HG03432 (cell line): ENCODE results near the gene PTPRM.
"Not testable (repeated sequence)": the region's sequence is repeated elsewhere in the genome, so short reads cannot be mapped to it uniquely, and the experiment has no call there.

Experiments
- ATAC-seq: cut with Tn5 transposase; IDR thresholded peaks from one replicate; pipeline ENCODE4 v1.9.1; 2021; ENCODE audit warnings: mild to moderate bottlenecking, moderate library complexity; ENCODE audit not compliant: unreplicated experiment

The PTPRM gene

DNA sequence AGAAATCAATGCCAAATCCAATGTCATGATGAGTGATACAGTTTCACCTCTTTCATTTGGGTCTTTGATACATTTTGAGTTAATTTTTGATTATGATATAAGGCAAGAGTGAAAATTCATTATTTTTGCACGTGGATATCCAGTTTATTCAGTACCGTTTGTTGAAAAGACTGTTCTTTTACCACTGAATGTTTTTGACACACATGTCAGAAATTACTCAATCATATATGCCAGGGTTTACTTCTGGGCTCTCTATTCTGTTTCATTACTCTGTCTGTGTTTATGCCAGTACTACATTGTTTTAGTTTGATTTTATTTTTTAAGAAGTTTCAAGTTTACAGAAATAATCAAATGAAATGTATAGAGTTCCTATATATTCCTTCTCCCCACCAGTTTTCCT is 154.4 kb downstream of the PTPRM start:
- ATAC-seq, result no peak

DNA sequence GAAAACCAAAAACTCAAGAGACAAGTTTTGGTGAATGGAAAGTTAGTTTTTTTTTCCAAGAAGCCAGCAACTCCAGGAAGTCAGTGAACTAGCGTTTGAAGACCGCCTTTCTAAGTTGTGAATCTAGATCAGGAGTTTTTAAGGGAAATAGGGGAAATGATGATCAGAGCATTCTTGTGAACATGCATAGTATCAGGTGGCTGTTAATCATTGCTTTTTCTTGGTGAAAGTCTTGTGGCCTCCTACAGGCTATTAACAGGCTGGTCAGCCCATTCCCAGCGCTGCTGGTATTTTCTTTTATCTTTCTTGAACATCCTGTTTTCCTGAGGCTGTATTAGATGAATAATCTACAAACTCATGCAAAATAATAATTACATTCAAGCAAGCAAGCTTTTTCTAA is 155.8 kb downstream of the PTPRM start:
- ATAC-seq, result no peak

DNA sequence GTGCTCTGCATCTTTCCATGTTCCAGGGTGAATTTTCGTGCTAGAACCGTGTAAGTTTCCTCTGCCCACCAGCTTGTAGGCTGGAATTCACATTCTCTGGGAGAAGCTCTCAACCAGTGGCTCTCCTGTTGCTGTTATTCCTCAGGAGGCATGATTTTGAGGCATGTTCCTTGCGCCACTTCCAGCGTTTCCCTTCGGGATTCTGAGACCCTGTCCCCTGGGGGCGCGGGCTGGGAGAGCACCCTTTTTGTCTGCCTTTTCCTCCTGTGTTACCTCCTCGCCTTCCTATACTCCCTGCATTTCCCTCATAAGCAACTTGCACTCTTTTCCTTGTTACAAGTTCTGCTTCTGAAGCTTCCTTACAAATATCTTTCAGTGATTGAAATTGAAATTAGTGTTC is 156.4 kb downstream of the PTPRM start:
- no peak for ATAC-seq

DNA sequence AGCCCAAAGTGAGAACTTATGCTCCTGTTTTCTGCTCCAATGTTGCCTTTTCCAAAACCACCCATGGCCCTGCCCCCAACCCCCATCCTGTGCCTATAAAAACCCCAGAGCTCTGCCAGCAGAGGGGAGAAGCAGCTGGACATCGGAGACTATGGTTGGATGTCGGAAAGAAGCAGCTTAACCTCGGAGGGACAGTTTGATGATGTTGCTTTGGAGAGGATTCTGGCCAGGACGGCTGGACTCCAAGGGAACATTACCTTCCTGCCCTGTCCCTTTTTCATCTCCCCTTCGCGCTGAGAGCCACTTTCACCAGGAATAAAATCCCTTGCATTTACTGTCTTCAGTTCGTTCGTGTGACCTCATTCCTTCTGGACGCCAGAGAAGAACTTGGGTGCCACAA is 158.4 kb downstream of the PTPRM start:
- ATAC-seq, result no peak

DNA sequence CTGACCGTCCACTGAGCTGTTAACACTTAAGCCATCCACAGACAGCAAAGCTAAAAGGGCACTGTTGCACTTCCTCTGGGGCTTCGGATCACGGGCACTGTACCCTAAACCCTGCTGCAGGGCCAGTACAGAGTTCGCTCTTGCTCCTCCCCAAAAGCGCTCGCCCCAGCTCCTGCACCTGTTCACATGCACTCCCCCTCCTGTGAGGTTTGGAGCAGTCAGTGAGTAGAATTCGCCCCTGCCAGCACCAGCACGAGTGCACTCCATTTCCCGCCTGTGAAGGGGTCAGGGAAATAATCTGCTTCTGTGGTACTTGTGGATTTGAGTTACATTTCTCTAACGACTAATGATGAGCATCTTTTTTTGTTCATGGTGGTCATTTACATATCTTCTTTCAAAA is 158.8 kb downstream of the PTPRM start:
- no peak for ATAC-seq

DNA sequence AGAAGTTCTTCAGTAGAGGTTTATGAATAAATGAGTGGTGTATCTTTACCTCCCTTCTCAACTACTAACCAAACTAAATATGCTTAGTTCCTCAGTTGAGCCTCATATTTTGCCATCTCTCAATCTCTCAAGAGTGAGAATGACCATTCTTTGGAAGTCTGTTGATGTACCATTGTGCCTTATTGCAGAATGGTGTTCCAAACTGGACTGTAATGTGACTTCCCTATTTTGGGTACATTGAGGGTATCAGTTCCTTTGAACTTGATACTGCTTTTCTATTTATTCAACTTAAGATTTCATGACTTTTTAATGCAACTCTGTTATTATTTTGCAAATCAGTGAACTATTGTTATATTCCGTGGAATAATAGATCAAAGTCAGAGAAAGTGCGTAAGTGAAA is 159.4 kb downstream of the PTPRM start:
- no peak for ATAC-seq

DNA sequence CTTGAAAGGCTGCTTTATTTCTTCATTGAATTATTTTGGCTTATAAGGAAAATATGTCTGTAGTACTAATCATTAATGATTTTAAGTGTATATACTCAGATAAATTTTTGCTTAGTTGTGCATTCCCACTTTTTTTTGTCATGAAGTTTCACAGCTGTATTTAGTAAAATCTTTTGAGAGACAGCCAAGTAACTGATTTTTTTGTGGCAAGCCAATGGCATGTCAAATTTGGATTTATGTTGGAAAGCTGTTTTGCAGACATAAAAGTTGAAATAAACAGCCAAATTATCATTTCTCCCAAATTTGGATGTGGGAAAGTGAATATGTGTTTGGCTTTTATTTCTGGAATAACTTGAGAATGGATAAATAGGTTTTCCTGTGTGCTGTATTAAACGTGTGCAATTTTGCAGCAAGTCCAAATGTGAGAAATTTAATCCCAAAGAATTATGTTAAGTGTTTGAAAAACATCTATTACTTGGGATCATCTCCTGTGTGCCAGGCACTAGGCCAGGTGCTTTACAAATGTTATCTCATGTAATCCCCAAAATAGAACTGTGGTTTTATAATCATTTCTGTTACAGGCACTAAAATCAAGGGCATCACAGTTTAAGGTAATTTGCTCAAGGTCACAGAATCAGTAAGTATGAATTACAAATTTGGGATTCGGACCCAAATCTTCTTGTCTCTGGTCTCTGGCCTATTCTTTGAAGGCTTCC is 160.4 kb downstream of the PTPRM start:
- ATAC-seq, result no peak

DNA sequence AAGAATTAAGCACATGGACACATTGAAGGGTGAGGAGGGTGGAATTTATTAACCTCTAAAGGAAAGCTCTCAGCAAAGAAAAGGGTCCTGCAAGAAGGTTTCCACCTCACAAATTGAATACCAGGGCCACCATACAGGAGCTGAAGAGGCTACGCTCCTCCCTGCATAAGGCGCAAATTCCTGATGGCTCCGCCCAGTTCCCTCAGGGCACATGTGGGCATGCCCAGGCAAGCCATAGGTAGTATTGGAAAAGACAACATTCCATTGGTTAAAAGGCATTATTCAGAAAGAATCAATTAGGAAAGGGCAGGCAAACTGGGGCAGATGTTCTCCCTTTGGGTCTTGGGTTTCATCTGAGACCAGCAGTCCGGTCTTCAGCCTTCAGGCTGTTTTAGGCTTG is 161.2 kb downstream of the PTPRM start:
- ATAC-seq, result no peak

DNA sequence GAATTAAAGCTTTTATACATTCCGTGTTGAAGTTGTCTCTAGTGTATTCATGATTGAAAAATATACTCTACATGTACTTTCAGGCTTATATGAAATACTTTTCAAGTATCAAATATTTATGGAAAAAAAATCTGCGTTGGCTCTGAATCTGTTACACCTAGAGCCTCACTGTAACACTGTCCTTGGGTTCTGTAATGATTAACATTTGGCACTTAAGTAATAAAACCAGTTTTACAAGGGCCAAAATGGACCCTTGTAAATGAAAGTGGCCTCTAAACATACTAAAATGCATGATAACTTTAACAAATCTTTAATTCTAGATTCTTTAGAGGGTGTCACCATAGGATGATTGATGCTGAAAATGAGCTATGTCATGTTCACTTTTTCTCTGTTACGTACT is 162.8 kb downstream of the PTPRM start:
- no peak for ATAC-seq

DNA sequence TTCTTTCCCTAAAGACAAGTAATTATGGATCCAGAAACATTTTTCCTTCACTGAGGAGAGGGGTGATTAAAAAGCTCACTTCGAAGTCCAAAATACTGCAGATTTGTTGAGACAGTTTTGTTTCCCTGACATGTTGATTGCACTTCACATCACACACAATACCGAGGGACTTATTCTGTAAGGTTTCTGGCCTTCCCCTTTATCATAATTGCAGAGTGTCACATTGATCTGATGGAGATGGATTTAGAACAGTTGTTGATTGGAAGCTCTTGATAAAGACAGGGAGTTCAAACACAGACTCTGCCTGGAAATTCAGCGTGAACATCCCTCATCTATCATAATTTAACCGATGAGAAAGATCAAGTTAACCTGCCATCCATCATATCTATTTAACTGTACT is 163.6 kb downstream of the PTPRM start:
- no peak for ATAC-seq

DNA sequence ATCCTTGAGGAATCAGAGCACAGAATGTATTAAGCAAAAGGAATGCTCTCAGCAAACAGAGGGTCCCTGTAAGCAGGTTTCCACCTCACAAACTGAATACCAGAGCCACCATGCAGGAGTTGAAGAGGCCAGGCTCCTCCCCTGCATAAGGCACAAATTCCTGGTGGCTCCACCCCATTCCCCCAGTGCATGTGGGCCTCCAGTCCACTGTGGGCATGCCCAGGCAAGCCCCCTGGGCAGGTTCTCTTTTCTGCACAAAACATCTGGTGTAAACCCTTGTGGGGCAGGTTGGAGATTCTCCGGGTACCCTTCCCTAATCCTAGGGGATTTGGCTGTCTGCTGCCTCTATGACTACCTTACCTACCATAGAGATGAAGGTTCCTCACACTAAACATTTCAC is 166.5 kb downstream of the PTPRM start:
- no peak for ATAC-seq

DNA sequence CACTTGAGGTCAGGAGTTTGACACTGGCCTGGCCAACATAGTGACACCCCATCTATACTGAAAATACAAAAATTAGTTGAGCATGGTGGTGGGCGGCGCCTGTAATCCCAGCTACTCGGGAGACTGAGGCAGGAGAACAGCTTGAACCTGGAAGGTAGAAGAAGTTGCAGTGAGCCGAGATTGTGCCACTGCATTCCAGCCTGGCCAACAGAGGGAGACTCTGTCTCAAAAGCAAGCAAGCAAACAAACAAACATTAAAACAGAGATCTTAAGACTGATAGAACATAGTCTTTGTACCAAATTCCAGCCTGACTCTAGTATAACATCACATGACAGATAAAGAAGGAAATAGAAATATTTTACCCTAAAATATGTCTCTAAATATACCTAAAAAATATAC is 168.1 kb downstream of the PTPRM start:
- no peak for ATAC-seq

DNA sequence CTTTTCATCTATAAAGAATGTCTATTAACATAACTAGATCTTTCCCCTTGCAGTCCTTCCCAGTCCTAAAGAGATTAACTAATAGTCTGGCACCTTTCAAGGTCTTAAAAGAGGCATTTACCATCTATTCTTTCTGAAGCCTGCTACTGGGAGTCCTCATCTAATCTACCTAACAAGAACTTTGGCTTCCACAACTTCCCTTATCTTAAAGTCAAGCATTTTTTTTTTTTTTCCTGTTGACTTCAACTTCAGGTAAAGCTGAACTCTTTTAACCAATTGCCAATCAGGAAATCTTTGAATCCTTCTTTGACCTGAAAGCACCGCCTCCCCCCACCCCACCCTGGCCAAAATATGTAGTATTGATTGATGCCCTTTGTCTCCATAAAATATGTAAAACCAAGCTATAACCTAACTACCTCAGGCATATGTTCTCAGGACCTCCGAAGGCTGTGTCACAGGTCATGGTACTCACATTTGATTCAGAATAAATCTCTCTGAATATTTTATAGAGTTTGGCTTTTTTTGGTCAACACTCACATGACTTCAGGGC is 168.6 kb downstream of the PTPRM start:
- no peak for ATAC-seq

DNA sequence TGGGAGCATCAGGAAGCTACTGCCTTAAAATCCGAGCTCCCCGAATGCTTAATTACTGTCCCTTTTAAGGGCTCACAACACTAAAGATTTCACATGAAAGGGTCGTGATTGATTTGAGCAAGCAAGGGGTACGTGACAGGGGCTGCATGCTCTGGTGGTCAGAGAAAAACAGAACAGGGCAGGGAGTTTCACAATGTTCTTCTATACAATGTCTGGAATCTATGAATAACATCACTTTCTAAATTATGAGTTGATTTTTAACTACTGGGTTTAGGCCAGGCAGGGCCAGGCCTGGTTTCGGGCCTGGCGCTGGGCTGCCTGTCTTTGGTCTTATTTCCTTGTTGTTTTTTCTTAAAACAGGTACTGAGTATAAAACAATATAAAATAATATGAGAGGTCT is 169.4 kb downstream of the PTPRM start:
- ATAC-seq, result not testable (repeated sequence)

DNA sequence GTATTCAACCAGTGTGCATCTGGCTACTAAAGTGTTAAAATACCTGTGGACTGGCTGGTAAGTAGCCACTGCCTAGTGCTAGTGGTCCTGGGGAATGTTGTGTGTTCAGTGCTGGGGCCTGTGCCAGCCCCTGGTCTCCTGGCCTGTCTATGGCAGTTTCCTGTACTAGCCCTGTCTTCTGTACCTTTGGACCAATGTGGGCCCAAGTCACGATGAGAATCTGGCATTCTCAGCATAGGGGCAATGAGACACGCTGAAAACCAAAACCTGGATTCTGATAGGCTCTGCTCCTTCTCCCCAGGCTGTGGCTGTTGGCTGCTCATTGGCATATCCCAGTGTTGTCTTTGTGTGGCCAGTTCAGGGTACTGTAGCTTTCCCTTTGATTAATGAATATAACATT is 170.4 kb downstream of the PTPRM start:
- no peak for ATAC-seq

DNA sequence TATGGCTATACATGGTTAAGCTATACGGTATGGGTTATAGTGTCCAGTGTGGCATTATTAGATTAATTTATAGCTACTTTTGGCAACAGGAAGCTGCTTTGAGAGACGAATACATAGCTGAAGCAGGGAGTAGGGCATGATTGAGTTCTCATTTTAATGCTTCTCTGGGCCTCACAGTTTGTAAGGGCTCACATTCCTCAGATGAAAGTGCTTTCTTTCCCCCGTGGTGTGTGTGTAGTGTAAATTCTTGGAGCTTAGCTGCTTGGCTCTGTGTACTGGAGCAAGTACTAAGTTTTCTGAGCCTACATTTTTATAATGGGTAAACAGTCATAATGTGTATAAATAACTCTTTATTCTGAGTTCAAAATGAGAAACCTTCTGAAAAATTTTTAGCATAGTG is 173.7 kb downstream of the PTPRM start:
- no peak for ATAC-seq

DNA sequence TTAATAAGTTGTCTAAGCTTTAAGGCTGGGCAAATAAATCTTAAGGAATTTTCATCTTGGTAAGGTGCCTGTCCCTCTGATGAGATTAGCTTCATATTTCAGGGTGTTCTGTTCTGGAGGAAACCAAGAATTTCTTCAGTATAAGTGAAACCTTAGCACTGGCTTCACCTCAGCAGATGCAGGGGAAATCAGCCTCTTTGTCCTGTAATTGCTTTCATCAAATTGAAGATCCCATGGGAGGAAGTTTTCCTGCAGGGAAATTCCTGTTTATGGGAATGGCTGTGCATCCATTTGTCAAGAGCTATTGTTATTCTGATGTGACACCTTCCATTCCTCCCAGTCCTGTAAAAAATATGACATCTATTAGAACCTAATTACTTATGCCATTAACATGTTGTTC is 174.5 kb downstream of the PTPRM start:
- ATAC-seq, result no peak

DNA sequence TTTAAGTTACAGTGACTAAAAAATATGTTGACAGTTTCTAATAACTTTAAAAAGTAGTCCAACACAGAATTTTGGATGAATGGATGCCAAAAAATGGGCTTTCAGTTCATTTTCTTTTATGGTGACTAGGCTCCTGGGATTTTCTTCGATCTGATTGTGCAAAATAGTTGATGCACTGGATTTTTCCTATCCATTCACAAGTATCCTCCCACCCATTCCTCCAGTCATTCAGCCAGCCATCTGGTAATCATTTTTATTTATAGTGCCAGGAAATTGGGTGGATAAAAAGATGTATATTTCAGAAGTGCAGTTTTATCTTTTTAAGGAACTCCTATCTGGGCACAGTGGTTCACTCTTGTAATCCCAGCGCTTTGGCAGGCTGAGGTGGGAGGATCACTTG is 175.1 kb downstream of the PTPRM start:
- no peak for ATAC-seq

DNA sequence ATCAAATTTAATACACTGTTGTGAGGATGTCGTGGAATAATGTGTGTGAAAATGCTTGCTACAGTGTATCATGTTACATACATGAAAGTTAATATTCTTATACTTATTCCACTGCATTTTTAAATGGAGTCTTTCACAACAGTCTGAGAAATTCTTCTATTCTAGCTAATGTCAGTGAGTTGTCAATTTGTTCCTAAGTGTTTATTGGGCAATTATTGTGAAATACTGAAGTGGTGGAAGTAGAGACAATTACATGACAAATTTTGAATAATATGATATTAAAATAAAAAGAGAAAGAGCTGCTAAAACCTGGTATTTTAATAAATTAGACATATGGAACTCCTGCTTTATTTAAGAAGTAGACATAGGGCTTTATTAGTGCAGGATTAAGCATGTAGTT is 176.1 kb downstream of the PTPRM start:
- ATAC-seq, result no peak

DNA sequence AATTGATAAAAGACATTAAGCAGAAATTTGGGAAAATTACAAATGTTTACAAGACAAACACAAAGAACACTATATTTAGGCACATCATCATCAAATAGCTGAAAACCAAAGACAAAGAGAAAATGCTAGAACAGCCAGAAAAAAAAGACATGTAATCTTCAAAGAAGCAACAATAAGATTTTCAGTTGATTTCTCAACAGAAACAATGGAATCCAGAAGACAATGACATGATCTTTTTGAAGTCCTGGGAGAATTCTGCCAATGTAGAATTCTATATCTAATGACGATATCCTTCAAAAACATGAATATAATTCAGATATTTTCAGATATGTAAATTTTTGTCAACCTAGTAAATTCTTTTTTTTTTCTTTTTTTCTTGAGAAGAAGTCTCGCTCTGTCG is 179.0 kb downstream of the PTPRM start:
- no peak for ATAC-seq

DNA sequence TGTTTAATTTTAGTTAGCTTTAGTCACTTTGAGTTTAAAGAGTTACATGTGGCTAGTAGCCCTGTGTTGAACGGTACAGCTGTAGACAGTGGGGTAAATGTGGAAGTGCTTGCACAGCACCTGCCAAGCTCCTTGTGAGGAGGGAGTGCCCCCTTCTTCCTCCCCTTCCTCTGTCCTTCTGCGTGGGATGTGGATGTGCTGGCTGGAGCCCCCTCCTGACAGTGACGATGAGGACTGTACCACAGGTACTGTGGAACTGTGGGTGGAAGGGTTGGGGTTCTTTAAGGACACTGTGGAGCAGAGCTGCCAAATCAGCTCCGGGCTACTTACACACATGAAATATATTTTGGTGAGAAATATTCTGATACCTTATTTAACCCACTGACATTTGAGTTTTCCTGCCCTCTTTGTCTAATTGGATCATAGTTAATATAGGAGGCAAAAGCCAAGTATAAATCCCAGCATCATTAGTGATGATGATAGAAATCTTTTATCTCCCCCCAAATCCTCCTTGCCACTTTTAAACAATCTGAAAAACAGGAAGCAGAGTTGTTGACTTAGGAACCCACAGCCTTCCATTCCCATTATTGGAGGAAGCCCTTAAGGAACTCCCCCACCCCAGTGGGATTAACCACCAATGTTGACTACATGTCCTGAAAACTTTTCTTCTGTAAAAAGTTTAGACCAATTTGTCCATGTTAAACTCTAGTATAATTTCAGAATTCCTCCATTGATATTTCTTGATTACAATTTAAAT is 181.3 kb downstream of the PTPRM start:
- no peak for ATAC-seq

DNA sequence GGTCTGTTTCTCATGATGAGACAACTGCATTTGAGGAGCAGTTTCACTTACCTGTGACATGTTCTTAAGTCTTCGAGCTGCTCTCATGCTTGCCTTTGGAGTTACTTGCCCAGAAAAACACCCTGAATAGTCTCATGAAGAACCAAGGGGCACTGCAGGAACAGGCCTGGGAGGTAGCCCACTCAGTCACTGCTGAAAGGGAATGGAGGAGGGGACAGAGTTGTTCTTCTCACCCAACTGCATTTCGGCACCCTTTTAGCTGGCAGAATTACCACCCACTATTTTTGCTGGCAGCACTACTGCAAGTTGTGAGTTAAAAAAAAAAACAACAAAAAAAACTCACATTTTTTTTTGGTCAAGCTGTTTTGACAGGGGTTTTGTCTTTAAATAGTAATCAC is 181.9 kb downstream of the PTPRM start:
- no peak for ATAC-seq
